ENCODE data around the gene SHKBP1.

The SHKBP1 gene

GRCh38 chr19:40582467-40582866 is 5.8 kb downstream of the SHKBP1 start:
- ChIA-PET POLR2A (no interaction called here), CTCF (interaction anchor here (1.4 kb wide), 1 partner anchor 18 kb away, joined by 3 read pairs; the partner anchor contains the start of gene LTBP4)
- DNase-seq (ENCODE audit: extremely low spot score): no peak
- TF ChIP-seq, protein P1, sequence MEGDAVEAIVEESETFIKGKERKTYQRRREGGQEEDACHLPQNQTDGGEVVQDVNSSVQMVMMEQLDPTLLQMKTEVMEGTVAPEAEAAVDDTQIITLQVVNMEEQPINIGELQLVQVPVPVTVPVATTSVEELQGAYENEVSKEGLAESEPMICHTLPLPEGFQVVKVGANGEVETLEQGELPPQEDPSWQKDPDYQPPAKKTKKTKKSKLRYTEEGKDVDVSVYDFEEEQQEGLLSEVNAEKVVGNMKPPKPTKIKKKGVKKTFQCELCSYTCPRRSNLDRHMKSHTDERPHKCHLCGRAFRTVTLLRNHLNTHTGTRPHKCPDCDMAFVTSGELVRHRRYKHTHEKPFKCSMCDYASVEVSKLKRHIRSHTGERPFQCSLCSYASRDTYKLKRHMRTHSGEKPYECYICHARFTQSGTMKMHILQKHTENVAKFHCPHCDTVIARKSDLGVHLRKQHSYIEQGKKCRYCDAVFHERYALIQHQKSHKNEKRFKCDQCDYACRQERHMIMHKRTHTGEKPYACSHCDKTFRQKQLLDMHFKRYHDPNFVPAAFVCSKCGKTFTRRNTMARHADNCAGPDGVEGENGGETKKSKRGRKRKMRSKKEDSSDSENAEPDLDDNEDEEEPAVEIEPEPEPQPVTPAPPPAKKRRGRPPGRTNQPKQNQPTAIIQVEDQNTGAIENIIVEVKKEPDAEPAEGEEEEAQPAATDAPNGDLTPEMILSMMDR (IDR thresholded peaks at IDR 0.05; ENCODE audit: control extremely low read depth, extremely low read depth, low read depth, missing control alignments): no peak

- CTCF ChIA-PET: interaction anchor here (0.9 to 1.9 kb wide), 2 partner anchors 11 to 16 kb away, joined by 5 to 6 read pairs; no protein-coding TSS in a partner anchor
These were observed 6.6 kb downstream of the SHKBP1 start for GRCh38 chr19:40583283-40583682.

GRCh38 chr19:40584007-40584406 is 7.3 kb downstream of the SHKBP1 start:
- ChIA-PET POLR2A (no interaction called here), CTCF (interaction anchor here (0.9 to 1.9 kb wide), 3 partner anchors 10 to 15 kb away, joined by 4 to 6 read pairs (median 5); no protein-coding TSS in a partner anchor)
- TF ChIP-seq, protein P1 (IDR thresholded peaks at IDR 0.05; ENCODE audit: control extremely low read depth, extremely low read depth, low read depth, missing control alignments): peak; percentile 23
- DNase-seq (ENCODE audit: extremely low spot score): no peak

More at GRCh38 chr19:40583283-40583682, 6.6 kb downstream of the SHKBP1 start:
- TF ChIP-seq, protein P1 (IDR thresholded peaks at IDR 0.05; ENCODE audit: control extremely low read depth, extremely low read depth, low read depth, missing control alignments): no peak
- POLR2A ChIA-PET: no interaction called here
- no peak for DNase-seq (ENCODE audit: extremely low spot score)

GRCh38 chr19:40585241-40585981 is 8.7 kb downstream of the SHKBP1 start:
- ChIA-PET POLR2A (interaction anchor here (0.7 kb wide), 1 partner anchor 15 kb away, joined by 3 read pairs; no protein-coding TSS in a partner anchor), CTCF (interaction anchor here (1.0 to 1.3 kb wide), 4 partner anchors 11 to 165 kb away, joined by 3 read pairs; no protein-coding TSS in a partner anchor)
- TF ChIP-seq, protein P1 (IDR thresholded peaks at IDR 0.05; ENCODE audit: control extremely low read depth, extremely low read depth, low read depth, missing control alignments): no peak
- DNase-seq (ENCODE audit: extremely low spot score): no peak

DNA sequence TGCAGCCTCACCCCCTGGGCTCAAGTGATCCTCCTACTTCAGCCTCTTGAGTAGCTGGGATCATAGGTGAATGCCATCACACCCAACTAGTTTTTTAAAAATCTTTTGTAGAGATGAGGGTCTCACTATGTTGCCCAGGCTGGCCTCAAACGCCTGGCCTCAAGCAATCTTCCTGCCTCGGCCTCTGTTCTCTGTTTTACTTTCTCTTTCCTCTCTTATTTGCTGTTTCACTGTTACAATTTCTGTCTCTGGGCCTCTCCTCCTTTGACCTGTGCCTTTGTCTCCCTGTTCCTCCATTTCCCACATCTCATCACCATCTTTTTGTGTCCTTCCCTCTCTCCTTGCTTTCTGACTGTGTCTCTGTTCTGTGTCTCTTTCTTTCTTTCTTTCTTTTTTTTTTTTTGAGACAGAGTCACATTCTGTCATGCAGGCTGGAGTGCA is 9.3 kb downstream of the SHKBP1 start:
- CTCF ChIA-PET: interaction anchor here (1.0 to 3.3 kb wide), 5 partner anchors 12 to 165 kb away, joined by 3 to 16 read pairs (median 3); no protein-coding TSS in a partner anchor
- TF ChIP-seq, protein P1 (IDR thresholded peaks at IDR 0.05; ENCODE audit: control extremely low read depth, extremely low read depth, low read depth, missing control alignments): no peak
- POLR2A ChIA-PET: interaction anchor here (0.7 kb wide), 2 partner anchors 15 to 138 kb away, joined by 3 read pairs; no protein-coding TSS in a partner anchor

DNA sequence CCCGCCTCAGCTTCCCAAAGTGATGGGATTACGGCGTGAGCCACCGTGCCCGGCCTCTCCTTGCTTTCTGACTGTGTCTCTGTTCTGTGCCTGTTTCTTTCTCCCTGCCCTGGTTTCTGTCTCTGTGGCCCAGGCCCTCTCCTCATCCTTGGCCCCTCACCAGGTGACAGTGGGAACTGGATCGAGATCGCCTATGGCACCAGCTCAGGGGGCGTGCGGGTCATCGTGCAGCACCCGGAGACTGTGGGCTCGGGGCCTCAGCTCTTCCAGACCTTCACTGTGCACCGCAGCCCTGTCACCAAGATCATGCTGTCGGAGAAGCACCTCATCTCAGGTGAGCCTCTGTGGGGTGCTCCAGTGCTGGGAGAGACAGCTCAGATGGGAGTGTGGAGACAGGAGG is 9.9 kb downstream of the SHKBP1 start:
- POLR2A ChIA-PET: interaction anchor here (0.7 kb wide), 1 partner anchor 138 kb away, joined by 3 read pairs; no protein-coding TSS in a partner anchor

More for the DNA sequence above, 9.3 kb downstream of the SHKBP1 start:
- no peak for DNase-seq (ENCODE audit: extremely low spot score)

More for the DNA sequence above, 9.9 kb downstream of the SHKBP1 start:
- TF ChIP-seq, protein P1 (IDR thresholded peaks at IDR 0.05; ENCODE audit: control extremely low read depth, extremely low read depth, low read depth, missing control alignments): no peak
- CTCF ChIA-PET: interaction anchor here (1.2 to 3.3 kb wide), 4 partner anchors 13 to 166 kb away, joined by 3 to 16 read pairs (median 3); no protein-coding TSS in a partner anchor
- DNase-seq (ENCODE audit: extremely low spot score): no peak

All from GM10248 (cell line).